ENCODE measurements around the gene ZNF621.

Gene ZNF621

DNA sequence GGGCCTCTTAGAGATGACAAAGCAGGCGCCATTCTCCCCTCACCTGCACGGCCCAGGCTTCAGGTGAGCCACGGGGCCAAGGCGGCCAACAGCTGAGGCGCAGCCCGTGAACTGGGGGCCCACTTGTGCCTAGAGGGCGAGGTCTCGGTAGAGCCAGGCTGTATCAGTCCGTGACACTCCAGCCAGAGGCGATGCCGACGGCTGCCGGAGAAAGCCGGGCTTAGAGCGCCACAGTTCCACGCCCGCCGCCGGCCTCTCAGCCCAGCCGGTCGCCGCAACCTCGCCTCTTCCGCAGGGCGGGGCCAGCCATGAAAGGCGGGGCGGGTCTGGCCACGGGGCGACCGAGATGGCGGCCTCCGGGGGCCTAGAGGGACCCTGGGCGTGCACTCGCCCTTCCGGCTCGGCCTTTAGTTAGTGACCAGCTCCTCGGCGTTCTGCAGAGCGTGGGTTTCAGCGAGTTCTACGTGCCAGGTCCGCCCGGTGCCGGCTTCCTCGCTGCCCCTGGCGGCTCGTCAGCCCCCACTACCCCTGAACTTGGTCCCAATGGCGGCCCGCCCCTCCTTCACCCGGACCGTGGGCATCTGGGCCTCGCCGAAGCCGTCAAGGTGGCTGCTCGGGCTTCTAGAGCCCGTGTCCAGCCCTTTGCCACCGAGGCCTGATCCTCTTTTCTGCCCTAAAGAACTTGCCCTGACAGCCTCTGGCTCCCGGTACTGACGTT, at the start of gene ZNF621:
Gene ZNF621 (plus strand): TSS at position 393 of the 718 bp plus-strand sequence. CDS start 881 bp downstream, outside the sequence.
- no peak for TF ChIP-seq CTCF (IDR thresholded peaks at IDR 0.05; ENCODE audit: low read depth, low read length)
- peak within 1 kb of the TSS; percentile 71 to 75 for H3K4me3 ChIP-seq (replicated peaks in 1 of 2; ENCODE audit: low read depth in 2 of 2, low read length in 2 of 2)
- peak; percentile 83 to 93 for DNase-seq (ENCODE audit: low read depth in 2 of 2)

- peak; percentile 80 to 85 for DNase-seq (ENCODE audit: low read depth in 2 of 2)
- no peak for TF ChIP-seq CTCF (IDR thresholded peaks at IDR 0.05; ENCODE audit: low read depth, low read length)
- peak within 1 kb of the TSS; percentile 73 to 84 for H3K4me3 ChIP-seq (replicated peaks in 1 of 2; ENCODE audit: low read depth in 2 of 2, low read length in 2 of 2)
Observed at GRCh38 chr3:40476478-40477470, 48.0 kb upstream of the ZNF621 start, which contains the start of gene ZNF619. TSS of gene ZNF619 (plus strand) at chr3:40477122. CDS start at chr3:40477980, 858 bp downstream.

GRCh38 chr3:40477666-40478065, 47.1 kb upstream of the ZNF621 start:
- TF ChIP-seq CTCF (IDR thresholded peaks at IDR 0.05; ENCODE audit: low read depth, low read length) = no peak
- peak overlapping the region; percentile 73 to 84 for H3K4me3 ChIP-seq (replicated peaks in 1 of 2; ENCODE audit: low read depth in 2 of 2, low read length in 2 of 2)
- DNase-seq (ENCODE audit: low read depth in 2 of 2) = peak; percentile 11 to 16

GRCh38 chr3:40487172-40487571, 37.6 kb upstream of the ZNF621 start:
- no peak for DNase-seq (ENCODE audit: low read depth in 2 of 2)
- TF ChIP-seq CTCF (IDR thresholded peaks at IDR 0.05; ENCODE audit: low read depth, low read length) = no peak
- no peak overlapping the region for H3K4me3 ChIP-seq (replicated peaks in 1 of 2; ENCODE audit: low read depth in 2 of 2, low read length in 2 of 2)

GRCh38 chr3:40490916-40491315, 33.8 kb upstream of the ZNF621 start:
- peak; percentile 23 to 25 for DNase-seq (ENCODE audit: low read depth in 2 of 2)
- TF ChIP-seq CTCF (IDR thresholded peaks at IDR 0.05; ENCODE audit: low read depth, low read length) = no peak
- H3K4me3 ChIP-seq (replicated peaks in 1 of 2; ENCODE audit: low read depth in 2 of 2, low read length in 2 of 2) = no peak overlapping the region

DNA sequence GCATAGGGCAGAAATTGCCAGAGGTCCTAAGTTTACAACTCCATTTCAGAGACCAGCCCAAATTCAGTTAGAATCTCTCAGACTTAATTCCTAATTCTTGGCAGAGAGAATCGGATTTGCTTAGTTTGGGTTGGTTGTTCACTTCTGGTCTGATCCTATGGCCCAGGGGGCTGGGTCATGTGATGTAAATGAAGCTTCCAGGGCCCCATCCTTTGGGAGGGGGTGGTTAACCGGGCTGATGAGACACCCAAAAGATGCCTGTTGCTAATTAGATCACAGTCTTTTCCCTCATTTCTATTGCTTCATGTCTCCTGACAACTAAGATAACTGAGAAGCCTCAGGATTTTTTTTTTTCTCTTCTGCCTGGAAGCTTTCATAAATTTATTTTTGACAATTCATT, 30.1 kb upstream of the ZNF621 start:
- no peak for TF ChIP-seq CTCF (IDR thresholded peaks at IDR 0.05; ENCODE audit: low read depth, low read length)
- peak in 1 of 2 donors; percentile 35 for DNase-seq (ENCODE audit: low read depth in 2 of 2)
- no peak overlapping the region for H3K4me3 ChIP-seq (replicated peaks in 1 of 2; ENCODE audit: low read depth in 2 of 2, low read length in 2 of 2)
